Testis (tissue), 3 donors: ENCODE data around the gene ERRFI1. TPM values are rescaled to one million over a fixed set of nuclear protein-coding genes. Genes with fewer than 3 reads are reported as not detected.

Source experiments
- DNase-seq: peaks from one replicate; pipeline ENCODE4 v3.0.0-alpha.2; 2019
- H3K27ac ChIP-seq, 2 donors: fragments of 200-600 bp; sonication (generic); one replicate each; pipeline ENCODE4 v1.5.1; 2019
- H3K27me3 ChIP-seq: fragments of 200-600 bp; sonication (generic); one replicate; pipeline ENCODE4 v1.5.1; 2019
- H3K36me3 ChIP-seq: fragments of 200-600 bp; sonication (generic); one replicate; pipeline ENCODE4 v1.5.1; 2017; ENCODE audit warnings: low read depth; ENCODE audit errors: missing control alignments
- H3K4me1 ChIP-seq: fragments of 200-600 bp; sonication (generic); one replicate; pipeline ENCODE4 v1.5.1; 2019
- H3K4me3 ChIP-seq, 2 donors: fragments of 200-600 bp; sonication (generic); one replicate each; pipeline ENCODE4 v1.5.1; 2017 to 2019
- H3K9me3 ChIP-seq: fragments of 200-600 bp; sonication (generic); one replicate; pipeline ENCODE4 v1.5.1; 2017
- POLR2A ChIP-seq: fragments of 450-650 bp; IDR thresholded peaks from one replicate; pipeline ENCODE4 v1.6.1; 2017; ENCODE audit warnings: antibody characterized with exemption, mild to moderate bottlenecking, moderate library complexity
- WGBS, 2 donors: methylation state at CpG; one replicate each; pipeline ENCODE4 v1.1.5; 2018; 5-methylcytosine and 5-hydroxymethylcytosine counted together
- intact Hi-C: fragments of 100-400 bp; cut with DNase I; formaldehyde crosslinking; loops from one replicate; pipeline ENCODE4 v1.15.1; 2023; ENCODE audit warnings: low total_unique reads
- polyA plus RNA-seq: library from polyadenylated mRNA; stranded (reverse); fragments of 350-450 nt; fragmentation: Illumina TruSeq; extraction: RNeasy Lipid Tissue Mini Kit (QIAGEN cat#74804); gene quantifications from one replicate; pipeline ENCODE4 v1.2.3, GENCODE V29; 2014; ENCODE audit warnings: low read depth, low replicate concordance; ENCODE audit not compliant: insufficient read depth
- total RNA-seq, 2 donors: library from RNA; depleted of rRNA; stranded (reverse); fragments of >200 nt; gene quantifications; one replicate each; pipeline ENCODE4 v1.2.3, GENCODE V29; 2016
- TF ChIP-seq, protein P1 (sequence below), 3 experiments: fragments of 450-650 bp in 2 of 3; fragments of 200-600 bp in 1 of 3; sonication (generic) in 1 of 3; IDR thresholded peaks; one replicate each; pipeline ENCODE4 v1.5.1; 2016 to 2019; ENCODE audit warnings: antibody characterized with exemption in 3 of 3, mild to moderate bottlenecking in 2 of 3, moderate library complexity in 1 of 3

The ERRFI1 gene
- total and polyA plus RNA-seq, 3 donors from 2014 or later = 27.3 to 47.9 (median 43.3) TPM

- H3K4me1 ChIP-seq = peaks cover 35% of the 10 kb centered on the region
- 90 to 91% methylated on average over 4 of the region's 4 CpGs for WGBS, 2 donors
- TF ChIP-seq, protein P1, sequence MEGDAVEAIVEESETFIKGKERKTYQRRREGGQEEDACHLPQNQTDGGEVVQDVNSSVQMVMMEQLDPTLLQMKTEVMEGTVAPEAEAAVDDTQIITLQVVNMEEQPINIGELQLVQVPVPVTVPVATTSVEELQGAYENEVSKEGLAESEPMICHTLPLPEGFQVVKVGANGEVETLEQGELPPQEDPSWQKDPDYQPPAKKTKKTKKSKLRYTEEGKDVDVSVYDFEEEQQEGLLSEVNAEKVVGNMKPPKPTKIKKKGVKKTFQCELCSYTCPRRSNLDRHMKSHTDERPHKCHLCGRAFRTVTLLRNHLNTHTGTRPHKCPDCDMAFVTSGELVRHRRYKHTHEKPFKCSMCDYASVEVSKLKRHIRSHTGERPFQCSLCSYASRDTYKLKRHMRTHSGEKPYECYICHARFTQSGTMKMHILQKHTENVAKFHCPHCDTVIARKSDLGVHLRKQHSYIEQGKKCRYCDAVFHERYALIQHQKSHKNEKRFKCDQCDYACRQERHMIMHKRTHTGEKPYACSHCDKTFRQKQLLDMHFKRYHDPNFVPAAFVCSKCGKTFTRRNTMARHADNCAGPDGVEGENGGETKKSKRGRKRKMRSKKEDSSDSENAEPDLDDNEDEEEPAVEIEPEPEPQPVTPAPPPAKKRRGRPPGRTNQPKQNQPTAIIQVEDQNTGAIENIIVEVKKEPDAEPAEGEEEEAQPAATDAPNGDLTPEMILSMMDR (IDR thresholded peaks at IDR 0.05) = no peak
- no peak for TF ChIP-seq POLR2A
- no peaks in the 10 kb centered on the region for H3K9me3 ChIP-seq
- DNase-seq = no peak
- H3K27me3 ChIP-seq = no peaks in the 10 kb centered on the region
- no peak overlapping the region for H3K4me3 ChIP-seq
- peak overlapping the region; percentile 76 to 91 for H3K27ac ChIP-seq
- H3K36me3 ChIP-seq = no peaks in the 10 kb centered on the region
- intact Hi-C loops = no loop called here
These were observed 23.2 kb downstream of the ERRFI1 start for GRCh38 chr1:8002921-8003320.

GRCh38 chr1:8002329-8002910, 23.7 kb downstream of the ERRFI1 start:
- Histone ChIP-seq H3K9me3 (no peaks in the 10 kb centered on the region), H3K27ac (peak overlapping the region; percentile 76 to 91), H3K4me3 (no peak overlapping the region), H3K4me1 (peaks cover 35% of the 10 kb centered on the region), H3K36me3 (no peaks in the 10 kb centered on the region), H3K27me3 (no peaks in the 10 kb centered on the region)
- no peak for DNase-seq
- 97 to 98% methylated on average over 6 of the region's 6 CpGs for WGBS, 2 donors
- intact Hi-C loops = no loop called here
- TF ChIP-seq, protein P1 (IDR thresholded peaks at IDR 0.05) = no peak
- no peak for TF ChIP-seq POLR2A

DNA sequence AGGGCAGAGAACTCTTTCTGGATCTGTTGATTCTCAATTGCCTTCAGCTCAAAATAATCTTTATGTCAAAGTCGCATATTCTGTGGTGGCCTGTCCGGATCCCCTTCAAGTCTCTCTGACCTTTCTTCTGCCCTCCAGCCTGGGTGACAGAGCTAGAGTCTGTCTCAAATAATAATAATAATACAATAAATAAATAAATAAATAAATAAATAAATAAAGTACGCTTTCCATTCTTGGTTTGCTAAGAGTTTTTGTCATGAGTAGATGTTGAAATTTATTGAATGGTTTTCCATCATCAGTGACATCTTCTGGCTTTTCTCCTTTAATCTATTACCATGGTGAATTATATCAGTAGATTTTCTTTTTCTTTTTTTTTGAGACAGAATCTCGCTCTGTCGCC, 30.7 kb downstream of the ERRFI1 start:
- TF ChIP-seq, protein P1 (IDR thresholded peaks at IDR 0.05) = no peak
- no peak for TF ChIP-seq POLR2A
- H3K9me3 ChIP-seq = no peaks in the 10 kb centered on the region
- intact Hi-C loops = no loop called here
- no peak overlapping the region for H3K4me3 ChIP-seq
- no peak for DNase-seq
- WGBS, 2 donors = 95% methylated on average over 5 of the region's 5 CpGs
- H3K27me3 ChIP-seq = no peaks in the 10 kb centered on the region
- no peaks in the 10 kb centered on the region for H3K36me3 ChIP-seq
- no peak overlapping the region for H3K27ac ChIP-seq
- no peaks in the 10 kb centered on the region for H3K4me1 ChIP-seq

DNA sequence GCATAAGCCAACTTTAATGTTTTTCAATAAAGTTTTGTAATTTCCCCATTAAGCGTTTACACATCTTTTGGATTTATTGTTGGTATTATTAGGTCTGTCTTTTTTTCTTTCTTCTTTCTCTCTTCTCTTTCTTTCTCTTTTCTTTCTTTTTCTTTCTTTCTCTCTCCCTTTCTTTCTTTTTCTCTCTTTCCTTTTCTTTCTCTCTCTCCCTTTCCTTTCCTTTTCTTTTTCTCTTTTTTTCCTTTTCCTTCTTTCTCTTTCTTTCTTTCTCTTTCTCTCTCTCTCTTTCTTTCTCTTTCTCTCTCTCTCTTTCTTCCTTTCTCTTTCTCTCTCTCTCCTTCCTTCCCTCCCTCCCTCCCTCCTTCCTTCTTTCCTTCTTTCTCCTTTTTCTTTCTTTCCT, 31.3 kb downstream of the ERRFI1 start:
- Histone ChIP-seq H3K27ac (no peak overlapping the region), H3K27me3 (no peaks in the 10 kb centered on the region), H3K36me3 (no peaks in the 10 kb centered on the region), H3K9me3 (no peaks in the 10 kb centered on the region), H3K4me3 (no peak overlapping the region), H3K4me1 (no peaks in the 10 kb centered on the region)
- WGBS, 2 donors = 94 to 100% methylated on average over 1 of the region's 1 CpG
- DNase-seq = no peak
- intact Hi-C loops = no loop called here
- no peak for TF ChIP-seq POLR2A
- TF ChIP-seq, protein P1 (IDR thresholded peaks at IDR 0.05) = no peak
